RKO (cell line): ENCODE data around the gene AHCYL2.
"Not testable (repeated sequence)": the region's sequence is repeated elsewhere in the genome, so short reads cannot be mapped to it uniquely, and the experiment has no call there.

Source experiments
- DNase-seq: peaks from one replicate; pipeline ENCODE4 v3.0.0-alpha.2; 2016; ENCODE audit warnings: low spot score

Gene AHCYL2

GRCh38 chr7:129426482-129426881 lies 201.7 kb downstream of the AHCYL2 start:
- DNase-seq = no peak

- DNase-seq = no peak
Observed at GRCh38 chr7:129427526-129428045, 202.8 kb downstream of the AHCYL2 start.

GRCh38 chr7:129431911-129432643 lies 207.2 kb downstream of the AHCYL2 start:
- no peak for DNase-seq

- DNase-seq = peak; percentile 96
Observed at GRCh38 chr7:129433847-129434674, 209.2 kb downstream of the AHCYL2 start, which contains the start of gene STRIP2. TSS of gene STRIP2 (plus strand) at chr7:129434432. CDS start at chr7:129434473, 41 bp downstream.

- peak; percentile 43 for DNase-seq
Observed at GRCh38 chr7:129434675-129435318, 210.0 kb downstream of the AHCYL2 start.

GRCh38 chr7:129435414-129435829 lies 210.6 kb downstream of the AHCYL2 start:
- DNase-seq = peak; percentile 73

GRCh38 chr7:129436335-129436923 lies 211.6 kb downstream of the AHCYL2 start:
- peak; percentile 51 for DNase-seq

- DNase-seq = peak; percentile 58
Observed at GRCh38 chr7:129437190-129437589, 212.4 kb downstream of the AHCYL2 start.

GRCh38 chr7:129438281-129438838 lies 213.5 kb downstream of the AHCYL2 start:
- peak; percentile 51 for DNase-seq

- DNase-seq = peak; percentile 100
Observed at GRCh38 chr7:129438839-129439651, 214.2 kb downstream of the AHCYL2 start.

- no peak for DNase-seq
Observed at GRCh38 chr7:129439963-129440625, 215.3 kb downstream of the AHCYL2 start.

GRCh38 chr7:129443612-129444011 lies 218.8 kb downstream of the AHCYL2 start:
- DNase-seq = no peak

- not testable (repeated sequence) for DNase-seq
Observed at GRCh38 chr7:129444776-129445175, 219.9 kb downstream of the AHCYL2 start.

- not testable (repeated sequence) for DNase-seq
Observed at GRCh38 chr7:129446925-129447324, 222.1 kb downstream of the AHCYL2 start.

GRCh38 chr7:129447445-129447844 lies 222.6 kb downstream of the AHCYL2 start:
- not testable (repeated sequence) for DNase-seq

- DNase-seq = not testable (repeated sequence)
Observed at GRCh38 chr7:129448608-129449007, 223.8 kb downstream of the AHCYL2 start.

- DNase-seq = no peak
Observed at GRCh38 chr7:129450295-129450694, 225.5 kb downstream of the AHCYL2 start.

- no peak for DNase-seq
Observed at GRCh38 chr7:129452589-129453231, 227.9 kb downstream of the AHCYL2 start.

- no peak for DNase-seq
Observed at GRCh38 chr7:129453510-129454248, 228.8 kb downstream of the AHCYL2 start.
